Stimulated activated naive CD8-positive, alpha-beta T cell treated with anti-CD3 and anti-CD28 coated beads, Interleukin-15, Interleukin-2, amounts not matched to agents 100 U/mL and 50 U/mL, for 24 hours (primary cell): Measurements from ENCODE around the gene BPIFB4.
"Not testable (repeated sequence)": the region's sequence is repeated elsewhere in the genome, so short reads cannot be mapped to it uniquely, and the experiment has no call there.

Experiments used
- ATAC-seq: fragments of 150-1000 bp; cut with Tn5 transposase; one replicate; pipeline ENCODE4 v1.10.0; 2021
- DNase-seq: peaks from one replicate; pipeline ENCODE4 v3.0.0; 2021

Gene BPIFB4

DNA sequence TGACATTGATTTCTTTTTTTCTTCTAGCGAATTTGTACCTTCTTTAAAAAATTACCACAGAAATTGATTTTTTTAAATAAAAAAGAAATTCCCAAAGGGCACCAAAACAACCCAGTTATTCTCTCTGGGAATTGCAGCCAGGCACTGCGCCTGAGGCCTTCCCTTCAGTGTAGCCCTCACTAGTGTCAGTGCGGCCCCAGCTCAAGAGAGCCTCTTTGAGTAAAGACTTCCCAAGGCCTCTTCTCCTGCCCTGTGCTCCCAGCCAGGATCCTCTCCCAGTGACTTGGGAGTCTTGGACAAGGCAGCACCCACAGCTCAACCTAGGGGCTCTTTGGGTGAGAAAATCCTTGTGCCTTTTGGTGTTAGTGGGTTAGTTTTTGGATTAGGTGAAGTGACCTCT, 41.5 kb downstream of the BPIFB4 start:
- no peak for ATAC-seq
- no peak for DNase-seq

DNA sequence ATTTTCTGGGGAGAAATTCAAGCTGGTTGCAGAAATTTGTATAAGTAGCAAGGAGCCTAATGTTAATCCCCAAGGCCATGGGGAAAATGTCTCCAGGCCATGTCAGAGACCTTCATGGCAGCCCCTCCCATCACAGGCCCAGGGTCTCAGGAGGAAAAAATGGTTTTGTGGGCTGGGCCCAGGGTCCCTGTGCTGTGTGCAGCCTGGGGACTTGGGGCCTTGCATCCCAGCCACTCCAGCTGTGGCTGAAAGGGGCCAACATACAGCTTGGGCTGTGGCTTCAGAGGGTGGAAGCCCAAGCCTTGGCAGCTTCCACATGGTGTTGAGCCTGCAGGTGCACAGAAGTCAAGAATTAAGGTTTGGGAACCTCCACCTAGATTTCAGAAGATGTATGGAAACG, 42.9 kb downstream of the BPIFB4 start:
- ATAC-seq, DNase-seq: not testable (repeated sequence)

DNA sequence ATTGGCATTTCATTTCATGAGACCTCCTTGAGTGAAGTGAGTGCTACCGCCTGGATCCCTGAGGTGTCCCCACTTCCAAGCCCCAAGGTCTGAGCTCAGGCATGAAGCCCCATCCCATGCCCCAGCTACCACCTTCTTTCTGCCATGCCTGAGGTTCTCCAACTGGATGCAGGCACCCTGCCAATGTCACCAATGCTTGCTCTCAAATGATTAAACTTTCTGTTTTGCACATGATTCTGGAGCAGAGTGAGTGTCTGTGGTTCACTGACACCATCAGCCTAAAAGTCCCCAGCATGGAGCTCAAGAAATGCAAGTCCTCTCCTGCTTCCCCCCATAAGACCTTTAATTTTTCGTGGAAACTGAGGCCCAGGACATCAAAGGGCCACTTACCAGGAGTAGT, 44.8 kb downstream of the BPIFB4 start:
- ATAC-seq (no peak), DNase-seq (no peak)

DNA sequence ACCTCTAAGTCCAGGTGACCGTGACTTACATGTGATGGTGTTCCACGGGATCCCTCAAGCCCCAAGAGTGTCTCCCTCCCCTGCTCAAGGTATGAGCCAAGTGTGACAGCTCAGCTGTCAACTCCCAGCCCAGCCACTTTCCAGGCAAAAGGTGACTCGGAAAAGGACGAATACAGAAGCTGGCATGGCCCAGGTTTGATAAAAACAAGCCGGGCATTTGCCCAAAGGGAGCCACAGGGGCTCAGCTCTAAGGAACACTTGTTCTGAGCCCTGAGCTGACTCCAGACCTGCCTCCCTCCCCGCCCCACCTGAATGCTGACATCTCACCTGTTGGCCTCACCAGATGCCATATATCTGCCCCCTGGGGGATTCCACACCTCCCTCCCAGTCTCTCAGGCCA, 45.6 kb downstream of the BPIFB4 start:
- ATAC-seq = no peak
- DNase-seq = no peak

DNA sequence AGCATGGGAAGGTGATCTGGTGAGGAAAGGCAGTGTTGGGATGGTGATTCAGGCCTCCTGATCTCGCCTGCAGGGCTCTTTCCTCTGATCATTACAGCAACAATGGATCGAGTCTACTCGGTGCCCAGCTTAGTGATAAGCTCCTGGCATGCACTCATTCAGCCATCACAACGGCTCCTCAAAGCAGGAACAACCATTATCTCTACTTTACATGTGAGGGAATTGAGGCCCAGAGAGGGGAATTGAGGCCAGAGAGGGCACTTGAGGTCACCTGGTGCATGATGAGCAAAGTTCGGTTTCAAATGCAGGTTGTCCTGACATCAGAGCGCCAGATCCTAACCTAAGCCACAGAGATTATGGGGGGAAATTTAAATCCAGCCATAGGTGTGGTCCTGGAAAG, 46.5 kb downstream of the BPIFB4 start:
- ATAC-seq (no peak), DNase-seq (no peak)

DNA sequence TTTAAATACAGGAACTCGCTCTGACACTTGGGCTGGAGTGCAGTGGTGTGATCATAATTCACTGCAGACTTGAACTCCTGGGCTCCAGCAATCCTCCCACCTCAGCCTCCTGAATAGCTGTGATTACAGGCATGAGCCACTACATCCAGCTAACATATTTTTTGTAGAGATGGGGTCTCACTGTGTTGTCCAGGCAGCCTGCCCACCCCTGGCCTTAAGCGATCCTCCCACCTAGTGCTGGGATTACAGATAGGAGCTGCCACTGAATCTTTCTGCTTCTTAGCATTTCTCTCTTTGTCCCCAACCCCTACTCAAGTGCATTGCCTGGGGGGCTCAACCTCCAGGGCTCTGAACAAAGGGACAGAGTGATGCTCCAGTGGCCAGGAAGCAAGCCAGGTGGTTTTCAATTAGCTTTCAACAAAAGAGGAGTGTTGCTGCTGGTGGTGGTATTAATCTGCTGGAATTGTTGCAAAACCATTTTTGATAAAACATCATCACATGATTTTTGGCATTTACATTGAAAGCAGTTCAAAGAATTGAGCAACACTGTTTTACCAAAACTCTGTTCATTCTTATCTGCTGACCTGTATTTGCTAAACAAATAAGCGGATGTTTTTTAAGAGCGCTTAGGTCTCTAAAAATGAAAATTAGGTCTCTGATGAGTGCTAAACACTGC, 48.1 kb downstream of the BPIFB4 start:
- no peak for DNase-seq
- ATAC-seq = no peak

DNA sequence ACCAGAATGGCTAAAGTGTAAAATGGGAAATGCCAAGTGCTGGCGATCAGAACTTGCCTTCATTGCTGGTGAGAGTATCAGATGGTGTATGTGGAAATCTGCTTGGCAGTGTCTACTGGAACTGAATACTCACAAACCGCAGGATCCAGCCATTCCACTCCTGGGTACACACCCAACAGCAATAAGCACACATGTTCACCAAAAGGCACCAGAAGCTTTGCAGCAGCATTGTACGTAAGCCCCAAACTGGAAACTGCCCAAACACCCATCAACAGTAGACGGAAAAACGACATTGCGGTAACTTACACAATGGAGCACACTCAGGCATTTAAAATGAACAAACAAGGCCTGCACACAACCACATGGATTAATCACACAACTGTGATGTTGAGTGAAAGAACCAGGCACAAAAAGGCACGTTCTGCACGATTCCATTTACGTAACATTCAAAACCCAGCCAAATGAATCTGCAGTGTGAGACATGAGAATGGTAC, 51.2 kb downstream of the BPIFB4 start:
- ATAC-seq (no peak), DNase-seq (no peak)

DNA sequence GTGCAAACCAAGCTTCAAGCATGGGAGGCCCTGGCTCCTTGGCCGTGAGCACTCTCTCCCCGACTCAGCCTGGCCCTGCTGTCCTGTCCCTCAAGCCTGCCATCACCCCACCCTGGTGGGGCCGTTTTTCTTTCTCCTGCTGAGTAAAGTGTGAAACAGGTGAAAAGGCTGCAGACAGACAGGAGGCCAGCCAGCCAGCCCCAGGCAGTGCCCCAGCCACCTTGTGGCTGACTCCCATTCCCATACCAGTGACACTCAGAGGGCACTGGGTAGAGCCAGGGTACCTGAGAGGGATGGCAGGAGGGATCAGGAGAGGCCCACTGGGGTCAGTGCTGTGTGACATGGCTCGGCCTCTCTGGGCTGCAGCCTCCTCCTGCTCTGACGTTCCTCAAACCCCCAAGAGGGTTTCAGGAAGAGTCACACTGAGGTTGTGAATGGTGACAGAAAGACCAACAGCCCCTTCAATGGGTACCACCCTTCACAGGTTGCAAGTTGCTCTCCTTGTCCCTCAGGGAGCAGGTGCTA, 52.6 kb downstream of the BPIFB4 start:
- no peak for ATAC-seq
- no peak for DNase-seq

DNA sequence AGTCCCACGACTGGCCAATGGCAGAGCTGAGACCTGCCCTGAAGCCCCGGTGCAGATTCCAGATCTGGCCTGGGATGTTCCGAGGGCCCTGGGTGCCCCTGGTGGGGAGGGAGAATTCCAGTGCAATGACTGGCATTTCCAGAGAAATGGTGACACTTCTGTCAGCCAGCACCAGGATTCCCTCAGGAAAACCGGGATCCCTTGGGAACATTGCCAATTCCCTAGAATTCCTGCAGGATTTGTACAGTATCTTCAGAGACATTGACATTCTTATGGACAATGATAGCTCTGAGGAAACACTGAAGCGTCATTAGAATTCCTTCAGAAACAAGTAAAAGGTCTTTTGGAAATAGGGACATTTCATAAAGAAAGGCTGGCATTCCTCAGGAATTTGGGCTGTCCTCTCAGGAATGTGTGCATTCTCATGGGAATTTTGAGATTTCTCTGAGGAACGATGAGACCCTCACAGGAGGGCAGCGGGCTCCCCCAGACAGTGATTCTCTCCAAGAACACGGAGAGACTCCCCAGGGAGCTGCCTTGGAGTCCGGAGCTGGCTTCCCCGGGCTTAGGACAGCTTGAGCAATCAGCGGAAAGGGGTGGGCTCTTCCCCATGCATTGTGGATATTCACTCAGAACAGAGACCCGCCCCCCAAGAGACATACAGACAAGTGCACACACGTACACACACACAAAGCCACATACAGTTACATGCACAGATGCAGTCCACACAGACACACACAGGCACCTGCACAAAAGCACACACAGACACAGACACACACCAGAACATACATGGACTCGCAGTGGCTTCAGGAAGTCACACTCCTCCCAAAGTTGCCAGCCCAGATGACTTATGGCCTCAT, 53.3 kb downstream of the BPIFB4 start:
- DNase-seq = no peak
- ATAC-seq = no peak

DNA sequence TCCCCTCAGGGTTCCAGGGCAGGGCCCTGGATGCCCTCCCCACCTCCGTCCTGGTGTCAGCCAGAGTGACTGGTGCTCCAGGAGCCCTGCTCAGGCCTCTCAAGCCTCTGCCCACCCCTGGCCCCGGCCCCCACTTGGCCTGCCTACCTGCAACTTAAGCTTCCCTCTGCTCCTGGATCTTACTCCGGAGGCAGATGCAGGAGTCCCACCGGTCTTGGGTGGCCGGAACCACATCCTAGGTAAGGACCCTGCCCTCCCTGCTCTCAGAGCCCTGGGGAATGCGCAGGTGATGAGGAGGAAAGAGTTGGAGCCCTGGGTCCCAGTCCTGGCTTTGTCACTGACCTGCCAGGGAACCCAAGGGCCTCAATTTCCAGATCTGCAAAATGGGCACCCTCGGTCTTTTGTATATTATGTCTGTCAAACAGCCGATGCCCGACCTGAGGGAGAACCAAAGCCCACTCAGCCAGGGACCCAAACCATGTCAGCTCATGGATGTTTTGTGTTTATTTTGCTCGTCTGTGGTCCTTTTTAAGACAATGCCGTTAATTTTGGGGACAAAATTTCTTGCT, 54.0 kb downstream of the BPIFB4 start:
- DNase-seq = no peak
- no peak for ATAC-seq

DNA sequence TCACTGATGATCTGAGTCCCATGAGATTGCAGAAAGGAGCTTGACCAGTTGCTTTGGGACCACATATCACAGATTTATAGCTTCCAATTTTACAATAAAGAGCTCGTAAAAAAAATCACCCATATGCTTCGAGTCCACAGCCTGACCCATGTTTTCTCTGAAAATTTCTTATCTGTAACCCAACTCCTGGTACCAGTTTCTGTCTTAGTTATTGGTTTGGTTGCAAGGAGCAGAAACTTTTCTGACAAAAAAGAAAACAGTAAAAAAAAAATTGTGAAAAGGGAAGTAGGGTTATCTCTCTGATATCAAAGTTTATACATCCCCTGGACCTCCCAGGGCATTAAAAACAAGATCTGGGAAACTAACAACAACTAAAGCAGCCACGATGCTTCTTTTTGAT, 57.8 kb downstream of the BPIFB4 start:
- no peak for ATAC-seq
- no peak for DNase-seq

DNA sequence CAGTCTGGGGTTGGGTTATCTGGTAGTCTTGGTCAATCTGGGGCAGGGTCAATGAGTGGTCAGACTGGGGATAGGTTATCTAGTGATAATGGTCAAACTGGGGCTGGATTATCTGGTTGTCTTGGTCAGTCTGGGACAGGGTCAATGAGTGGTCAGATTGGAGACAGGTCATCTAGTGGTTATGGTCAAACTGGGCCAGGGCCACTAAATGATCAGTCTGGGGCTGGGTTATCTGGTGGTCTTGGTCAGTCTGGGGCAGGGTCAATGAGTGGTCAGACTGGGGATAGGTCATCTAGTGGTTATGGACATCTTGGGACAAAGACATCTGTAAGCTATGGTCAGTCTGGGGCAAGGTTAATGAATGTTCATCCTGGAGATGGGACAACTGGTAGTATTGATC, 60.0 kb downstream of the BPIFB4 start:
- DNase-seq (no peak), ATAC-seq (no peak)

DNA sequence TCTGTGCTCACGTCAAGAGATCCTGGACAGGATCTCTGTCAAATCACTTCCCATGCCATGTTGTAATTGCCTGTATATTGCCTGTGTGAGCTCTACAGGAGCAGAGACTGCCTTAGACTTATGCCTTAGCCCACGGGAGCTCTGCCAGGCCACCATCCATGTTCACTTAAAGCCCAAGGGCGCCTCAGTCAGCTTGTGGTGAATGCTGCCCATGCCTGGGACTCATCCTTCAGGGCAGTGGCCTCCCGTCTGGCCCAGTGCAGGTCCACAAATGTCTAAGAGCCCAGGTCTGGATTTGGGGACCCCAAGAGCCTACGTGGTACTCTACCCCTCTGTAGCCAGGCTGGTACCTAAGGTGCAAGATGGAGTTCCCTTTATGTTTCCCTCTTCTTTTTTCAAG, 66.1 kb downstream of the BPIFB4 start:
- ATAC-seq (no peak), DNase-seq (no peak)

DNA sequence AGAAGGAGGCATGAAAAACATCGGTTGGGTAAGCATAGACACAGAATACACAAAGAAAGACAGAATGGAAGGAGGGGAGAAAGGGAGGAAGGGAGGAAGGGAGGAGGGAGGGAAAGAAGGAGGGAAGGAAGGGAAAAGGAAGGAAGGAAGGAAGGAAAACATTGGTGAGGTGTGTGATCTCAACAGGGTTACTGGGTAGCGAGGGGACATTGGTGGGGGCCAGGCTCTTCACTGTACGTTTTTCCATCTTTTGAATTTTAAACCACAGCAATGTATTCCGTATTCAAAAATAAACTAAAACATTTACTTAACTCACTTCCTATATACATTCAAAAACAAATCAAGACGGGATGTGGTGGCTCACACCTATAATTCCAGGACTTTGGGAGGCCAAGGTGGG, 67.9 kb downstream of the BPIFB4 start:
- no peak for ATAC-seq
- no peak for DNase-seq

DNA sequence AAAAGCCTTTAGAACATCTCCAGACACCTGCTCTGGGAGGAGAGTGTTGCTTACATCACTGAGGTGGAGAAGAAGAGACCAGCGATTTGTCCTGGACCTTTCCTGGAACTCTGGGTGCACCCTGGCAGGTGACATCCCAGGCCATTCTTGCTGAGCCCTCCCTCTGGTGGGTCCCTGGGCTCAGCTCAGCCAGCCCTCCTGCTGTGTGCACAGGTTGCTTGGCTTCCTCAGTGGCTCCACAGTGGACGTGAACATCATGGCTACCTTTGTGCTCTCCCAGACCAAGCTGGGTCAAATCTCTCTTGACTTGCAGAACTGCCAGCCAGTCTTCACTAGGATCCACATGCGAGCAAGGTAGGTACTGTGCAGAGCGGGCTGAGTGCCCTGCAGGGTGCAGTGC, 68.6 kb downstream of the BPIFB4 start:
- ATAC-seq (no peak), DNase-seq (no peak)

DNA sequence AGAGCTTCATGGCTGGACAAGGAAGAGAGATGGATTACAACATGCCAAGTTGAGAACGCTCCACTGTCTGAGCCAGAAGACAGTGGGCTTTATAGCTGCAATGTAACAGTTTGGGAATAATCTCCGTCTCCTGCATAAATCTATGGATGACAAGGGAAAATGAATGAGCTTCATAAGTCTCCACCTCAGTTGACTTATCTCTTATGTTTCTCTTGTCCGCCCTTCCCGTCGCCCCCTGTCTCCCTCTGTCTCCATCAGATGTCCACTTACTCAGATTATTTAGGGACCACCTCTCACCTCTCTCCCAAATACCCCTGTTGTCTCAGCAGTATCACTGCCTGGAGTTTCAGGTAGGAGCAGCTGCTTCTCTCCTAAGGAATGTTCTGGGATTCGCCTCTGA, 74.8 kb downstream of the BPIFB4 start:
- ATAC-seq = no peak
- DNase-seq = no peak

DNA sequence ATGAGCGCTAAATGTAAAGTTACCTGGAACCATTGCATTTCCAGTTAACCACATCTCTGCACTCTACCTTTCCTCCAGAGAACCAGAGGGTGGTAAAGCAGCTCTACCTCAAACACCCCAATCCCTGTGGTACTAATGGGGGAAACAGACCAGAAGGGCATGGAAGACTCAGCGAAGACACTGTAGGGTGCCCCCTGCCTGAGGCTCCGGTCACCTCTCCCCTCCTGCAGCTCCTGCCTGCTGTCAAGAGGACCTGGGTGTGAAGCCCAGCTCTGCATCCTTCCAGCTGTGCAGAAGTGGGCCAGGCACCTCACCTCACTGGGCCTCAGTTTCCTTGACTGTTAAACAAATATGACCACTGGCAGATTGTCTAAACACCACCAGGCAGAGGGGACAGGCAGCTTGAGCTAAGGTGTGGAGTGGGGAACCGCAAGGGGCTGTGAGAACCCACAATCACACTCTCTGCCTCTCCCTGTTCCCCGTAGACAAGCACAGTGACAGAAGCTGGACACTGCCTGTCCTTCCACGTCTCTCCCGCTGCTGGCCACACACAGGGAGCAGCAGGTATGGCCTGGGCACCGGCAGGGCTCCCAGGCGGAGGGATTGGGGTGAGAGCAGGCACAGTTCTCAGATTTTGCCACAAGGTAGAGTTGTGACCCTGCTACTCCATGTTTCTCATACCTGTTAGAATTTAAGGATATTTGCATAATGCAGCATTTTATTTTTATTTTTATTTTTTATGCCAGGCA, 79.4 kb downstream of the BPIFB4 start:
- ATAC-seq (no peak), DNase-seq (no peak)

DNA sequence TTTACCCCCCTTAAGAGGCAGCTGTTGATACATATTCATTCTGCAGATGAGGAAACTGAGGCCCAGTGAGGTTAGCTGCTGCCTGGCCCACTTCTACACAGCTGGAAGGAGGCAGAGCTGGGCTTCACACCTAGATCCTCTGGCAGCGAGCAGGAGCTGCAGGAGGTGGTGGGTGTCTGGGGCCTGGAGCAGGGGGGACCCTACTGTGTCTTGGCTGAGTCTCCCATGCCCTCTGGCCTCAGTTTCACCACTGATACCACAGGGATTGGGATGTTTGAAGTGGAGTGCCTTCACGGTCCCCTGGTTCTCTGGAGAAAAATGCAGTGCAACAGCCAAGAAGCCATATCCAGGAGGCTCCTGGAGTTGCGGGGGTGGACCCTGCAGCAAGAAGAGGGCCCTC, 80.3 kb downstream of the BPIFB4 start:
- ATAC-seq (no peak), DNase-seq (no peak)

DNA sequence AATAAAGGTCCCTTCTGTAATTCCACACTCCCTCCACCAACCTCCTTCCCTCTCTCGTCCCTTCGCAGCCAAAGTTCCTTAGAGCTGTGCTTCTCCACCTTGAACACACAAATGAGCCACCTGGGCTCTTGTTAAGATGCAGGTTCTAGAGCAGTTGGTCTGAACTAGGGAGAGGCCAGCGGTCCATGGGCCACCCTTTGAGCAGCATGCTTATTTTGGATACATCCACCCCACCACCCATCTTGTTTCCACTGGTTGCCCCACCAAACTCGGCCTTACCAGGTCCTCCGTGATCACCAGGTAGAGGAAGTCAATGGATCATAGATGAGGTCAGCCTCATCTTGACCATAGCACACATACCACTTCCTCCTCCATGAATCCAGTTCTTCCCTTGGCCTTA, 81.2 kb downstream of the BPIFB4 start:
- DNase-seq (no peak), ATAC-seq (no peak)
